HL-60 (cell line): ENCODE data around the gene CFAP99.

ENCODE experiments used
- DNase-seq, 2 experiments: peaks; one replicate each; pipeline ENCODE4 v3.0.0-alpha.2; 2010 to 2020; ENCODE audit warnings: low read depth in 1 of 2, low spot score in 1 of 2
- H3K27ac ChIP-seq: fragments of 250-450 bp; sonication (Bioruptor Pico); replicated peaks from 2 replicates; pipeline ENCODE4 v1.5.1; 2020; ENCODE audit warnings: mild to moderate bottlenecking, moderate library complexity
- H3K27me3 ChIP-seq: fragments of 250-450 bp; sonication (Bioruptor Pico); 2 replicates; pipeline ENCODE4 v1.5.1; 2021; ENCODE audit warnings: mild to moderate bottlenecking, moderate library complexity; ENCODE audit not compliant: insufficient read depth, poor library complexity, severe bottlenecking
- H3K4me3 ChIP-seq: replicated peaks from 2 replicates; pipeline ENCODE4 v1.5.1; 2011; ENCODE audit warnings: mild to moderate bottlenecking, control low read depth, low read length; ENCODE audit not compliant: insufficient read depth
- GABPA ChIP-seq: IDR thresholded peaks from 2 replicates; pipeline ENCODE4 v1.6.1; 2012; ENCODE audit warnings: low read depth
- POLR2AphosphoS5 ChIP-seq: IDR thresholded peaks from 2 replicates; pipeline ENCODE4 v1.6.1; 2012; ENCODE audit warnings: low read depth
- SPI1 ChIP-seq: IDR thresholded peaks from 2 replicates; pipeline ENCODE4 v1.6.1; 2012; ENCODE audit warnings: low read depth, mild to moderate bottlenecking, borderline replicate concordance
- TF ChIP-seq, protein P1 (sequence below): IDR thresholded peaks from one replicate; pipeline ENCODE4 v1.5.1; 2011; ENCODE audit warnings: low read length, control low read depth, inconsistent platforms; ENCODE audit not compliant: insufficient read depth
- TF ChIP-seq, protein P2 (sequence below): IDR thresholded peaks from 2 replicates; pipeline ENCODE4 v1.6.1; 2012; ENCODE audit warnings: low read depth; ENCODE audit not compliant: insufficient replicate concordance

Gene CFAP99

DNA sequence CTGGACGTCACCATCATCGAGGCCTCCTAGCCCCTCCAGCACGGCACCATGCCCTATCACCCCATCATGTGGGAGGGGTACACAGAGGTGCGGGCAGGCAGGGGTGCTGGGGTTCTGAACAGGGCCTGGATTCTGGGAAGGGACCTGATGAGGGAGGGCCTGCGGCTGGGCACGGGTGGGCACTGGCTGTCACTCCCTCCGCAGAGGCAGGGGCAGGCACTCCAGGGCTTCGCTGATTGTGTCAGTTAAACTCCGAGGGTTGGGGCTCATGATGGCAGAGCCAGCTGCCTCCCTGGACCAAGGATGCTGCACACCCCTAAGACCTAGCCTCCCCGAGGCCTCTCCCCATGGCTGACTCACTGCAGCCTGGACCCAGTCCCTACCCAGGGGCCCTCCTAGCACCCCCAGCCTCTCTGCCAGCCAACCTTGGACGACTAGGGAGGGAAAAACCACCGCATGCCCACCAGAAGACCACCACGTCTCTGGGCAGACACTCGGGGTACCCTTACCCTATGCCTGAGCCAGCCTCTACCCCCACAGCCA lies 46.2 kb upstream of the CFAP99 start:
- no peaks in the 10 kb centered on the region for H3K27me3 ChIP-seq
- no peak for DNase-seq
- TF ChIP-seq, protein P1, sequence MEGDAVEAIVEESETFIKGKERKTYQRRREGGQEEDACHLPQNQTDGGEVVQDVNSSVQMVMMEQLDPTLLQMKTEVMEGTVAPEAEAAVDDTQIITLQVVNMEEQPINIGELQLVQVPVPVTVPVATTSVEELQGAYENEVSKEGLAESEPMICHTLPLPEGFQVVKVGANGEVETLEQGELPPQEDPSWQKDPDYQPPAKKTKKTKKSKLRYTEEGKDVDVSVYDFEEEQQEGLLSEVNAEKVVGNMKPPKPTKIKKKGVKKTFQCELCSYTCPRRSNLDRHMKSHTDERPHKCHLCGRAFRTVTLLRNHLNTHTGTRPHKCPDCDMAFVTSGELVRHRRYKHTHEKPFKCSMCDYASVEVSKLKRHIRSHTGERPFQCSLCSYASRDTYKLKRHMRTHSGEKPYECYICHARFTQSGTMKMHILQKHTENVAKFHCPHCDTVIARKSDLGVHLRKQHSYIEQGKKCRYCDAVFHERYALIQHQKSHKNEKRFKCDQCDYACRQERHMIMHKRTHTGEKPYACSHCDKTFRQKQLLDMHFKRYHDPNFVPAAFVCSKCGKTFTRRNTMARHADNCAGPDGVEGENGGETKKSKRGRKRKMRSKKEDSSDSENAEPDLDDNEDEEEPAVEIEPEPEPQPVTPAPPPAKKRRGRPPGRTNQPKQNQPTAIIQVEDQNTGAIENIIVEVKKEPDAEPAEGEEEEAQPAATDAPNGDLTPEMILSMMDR, result no peak
- no peak for TF ChIP-seq GABPA

DNA sequence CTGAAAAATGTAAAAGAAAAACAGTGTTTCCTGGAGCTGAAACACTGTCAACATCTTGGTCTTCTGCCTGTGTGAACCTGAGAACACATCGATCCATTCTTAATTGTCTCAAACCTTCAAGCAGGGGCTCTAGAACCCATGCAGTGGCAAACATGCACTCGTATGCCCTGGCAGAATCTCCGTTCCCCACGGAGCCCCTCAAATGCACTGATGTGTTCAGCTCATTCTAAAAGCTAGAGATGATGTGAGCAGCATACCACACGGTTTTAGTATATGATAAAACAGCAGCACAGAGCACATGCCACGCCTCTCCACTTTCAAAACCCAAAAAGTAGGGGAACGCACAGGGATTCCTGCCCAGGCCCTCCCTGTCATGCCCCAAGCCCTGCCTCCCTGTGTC lies 45.2 kb upstream of the CFAP99 start:
- Histone ChIP-seq H3K27ac (no peak overlapping the region), H3K27me3 (no peaks in the 10 kb centered on the region), H3K4me3 (no peak overlapping the region)
- DNase-seq, result no peak
- TF ChIP-seq SPI1, result no peak
- no peak for TF ChIP-seq GABPA
- TF ChIP-seq, protein P1, result no peak
- TF ChIP-seq POLR2AphosphoS5, result no peak
- TF ChIP-seq, protein P2, sequence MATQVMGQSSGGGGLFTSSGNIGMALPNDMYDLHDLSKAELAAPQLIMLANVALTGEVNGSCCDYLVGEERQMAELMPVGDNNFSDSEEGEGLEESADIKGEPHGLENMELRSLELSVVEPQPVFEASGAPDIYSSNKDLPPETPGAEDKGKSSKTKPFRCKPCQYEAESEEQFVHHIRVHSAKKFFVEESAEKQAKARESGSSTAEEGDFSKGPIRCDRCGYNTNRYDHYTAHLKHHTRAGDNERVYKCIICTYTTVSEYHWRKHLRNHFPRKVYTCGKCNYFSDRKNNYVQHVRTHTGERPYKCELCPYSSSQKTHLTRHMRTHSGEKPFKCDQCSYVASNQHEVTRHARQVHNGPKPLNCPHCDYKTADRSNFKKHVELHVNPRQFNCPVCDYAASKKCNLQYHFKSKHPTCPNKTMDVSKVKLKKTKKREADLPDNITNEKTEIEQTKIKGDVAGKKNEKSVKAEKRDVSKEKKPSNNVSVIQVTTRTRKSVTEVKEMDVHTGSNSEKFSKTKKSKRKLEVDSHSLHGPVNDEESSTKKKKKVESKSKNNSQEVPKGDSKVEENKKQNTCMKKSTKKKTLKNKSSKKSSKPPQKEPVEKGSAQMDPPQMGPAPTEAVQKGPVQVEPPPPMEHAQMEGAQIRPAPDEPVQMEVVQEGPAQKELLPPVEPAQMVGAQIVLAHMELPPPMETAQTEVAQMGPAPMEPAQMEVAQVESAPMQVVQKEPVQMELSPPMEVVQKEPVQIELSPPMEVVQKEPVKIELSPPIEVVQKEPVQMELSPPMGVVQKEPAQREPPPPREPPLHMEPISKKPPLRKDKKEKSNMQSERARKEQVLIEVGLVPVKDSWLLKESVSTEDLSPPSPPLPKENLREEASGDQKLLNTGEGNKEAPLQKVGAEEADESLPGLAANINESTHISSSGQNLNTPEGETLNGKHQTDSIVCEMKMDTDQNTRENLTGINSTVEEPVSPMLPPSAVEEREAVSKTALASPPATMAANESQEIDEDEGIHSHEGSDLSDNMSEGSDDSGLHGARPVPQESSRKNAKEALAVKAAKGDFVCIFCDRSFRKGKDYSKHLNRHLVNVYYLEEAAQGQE, result no peak

More for the DNA sequence above, 46.2 kb upstream of the CFAP99 start:
- Histone ChIP-seq H3K27ac (no peak overlapping the region), H3K4me3 (no peak overlapping the region)

DNA sequence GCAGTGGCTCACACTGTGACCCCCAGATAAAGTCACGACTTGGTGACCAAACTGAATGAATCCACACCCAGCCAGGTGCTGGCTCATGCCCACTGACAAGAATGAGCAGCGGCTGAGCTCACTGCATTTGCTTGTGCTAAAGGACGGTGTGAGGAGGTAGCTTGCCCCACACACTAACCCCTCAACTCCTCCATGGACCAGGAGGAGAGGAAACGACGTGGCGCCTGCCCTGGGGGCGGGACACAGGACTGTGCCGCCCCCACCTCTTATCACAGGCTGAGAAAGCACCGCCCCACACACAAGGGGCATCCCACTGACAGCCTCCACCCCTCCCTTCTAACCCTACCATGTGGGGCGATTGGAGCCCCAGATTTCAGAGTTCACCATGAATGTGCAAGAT lies 43.3 kb upstream of the CFAP99 start:
- TF ChIP-seq POLR2AphosphoS5, result no peak
- no peak for TF ChIP-seq GABPA
- TF ChIP-seq, protein P1, result no peak
- no peak for TF ChIP-seq SPI1
- TF ChIP-seq, protein P2, result no peak
- H3K27ac ChIP-seq, result no peak overlapping the region
- DNase-seq, result no peak

DNA sequence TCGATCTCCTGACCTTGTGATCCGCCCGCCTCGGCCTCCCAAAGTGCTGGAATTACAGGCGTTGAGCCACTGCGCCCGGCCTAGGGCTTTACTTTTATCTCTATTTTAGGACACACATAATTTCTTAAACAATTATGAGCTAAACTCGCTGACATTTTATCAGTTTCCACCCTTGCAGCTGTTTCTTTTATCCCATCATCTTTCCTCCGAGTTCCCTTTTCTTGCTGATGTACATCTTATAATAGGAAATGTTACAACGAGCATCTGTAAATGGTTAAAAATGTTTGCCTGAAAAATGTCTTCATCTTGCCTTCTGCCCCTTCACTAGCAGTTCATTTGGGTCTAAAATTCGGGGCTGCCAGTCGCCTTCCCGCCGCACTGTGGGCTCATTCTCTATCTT lies 41.5 kb upstream of the CFAP99 start:
- no peak overlapping the region for H3K27ac ChIP-seq
- DNase-seq, result no peak
- TF ChIP-seq, protein P2, result no peak
- TF ChIP-seq GABPA, result no peak
- TF ChIP-seq SPI1, result no peak
- TF ChIP-seq POLR2AphosphoS5, result no peak
- TF ChIP-seq, protein P1, result no peak
- H3K27me3 ChIP-seq, result no peaks in the 10 kb centered on the region
- no peak overlapping the region for H3K4me3 ChIP-seq

More for the DNA sequence above, 43.3 kb upstream of the CFAP99 start:
- H3K27me3 ChIP-seq, result no peaks in the 10 kb centered on the region
- no peak overlapping the region for H3K4me3 ChIP-seq
